HCT116 (cell line): Measurements from ENCODE around the gene ACMSD. TPM values are rescaled to one million over a fixed set of nuclear protein-coding genes. Genes with fewer than 3 reads are reported as not detected.

Experiments
- ATAC-seq: fragments of 200-7000 bp; cut with Tn5 transposase; 2 replicates; pipeline ENCODE4 v1.9.1; 2020; ENCODE audit warnings: mild to moderate bottlenecking, moderate library complexity
- BruUV-seq: library from RNA; stranded (reverse); fragments of 400-500 nt; replicated peaks from 2 replicates; lab custom pipeline; 2021; lab: Mats Ljungman, UMichigan
- CTCF ChIA-PET: fragments of 300-600 bp; sonication (Branson Sonifier 250); formaldehyde crosslinking; loops from one replicate; lab custom pipeline; 2021; ENCODE audit warnings: antibody characterized with exemption; lab: Charles Lee
- POLR2A ChIA-PET: fragments of 300-600, 350-600 bp; sonication (Branson Sonifier 250); formaldehyde crosslinking; loops from one replicate; lab custom pipeline; 2021; ENCODE audit warnings: antibody characterized with exemption; lab: Charles Lee
- RAD21 ChIA-PET, 2 experiments: fragments of 300-600 bp; sonication (Branson Sonifier 250); formaldehyde crosslinking; loops; one replicate each; lab custom pipeline; 2023; ENCODE audit warnings: low total read pairs in 2 of 2; ENCODE audit not compliant: uncharacterized antibody in 2 of 2, unreplicated experiment in 2 of 2, low non-redundant PET in 1 of 2; lab: Charles Lee
- DNase-seq: peaks from one replicate; pipeline ENCODE4 v3.0.0-alpha.2; 2010; ENCODE audit warnings: low read depth, low spot score
- H2AFZ ChIP-seq: fragments of 200-600 bp; shearing (Covaris generic), sonication (generic); 2 replicates; pipeline ENCODE4 v1.6.1; 2017; ENCODE audit warnings: low read depth, mixed run types, mixed read lengths, antibody characterized with exemption, low read length; ENCODE audit not compliant: poor library complexity, severe bottlenecking
- H3K27ac ChIP-seq: 2 replicates; pipeline ENCODE4 v1.5.1; 2012; ENCODE audit warnings: low read depth, low read length
- H3K27me3 ChIP-seq: fragments of 200-600 bp; sonication (generic); 2 replicates; pipeline ENCODE4 v1.6.1; 2016; ENCODE audit warnings: mixed run types, low read length, mixed read lengths; ENCODE audit not compliant: insufficient read depth
- H3K36me3 ChIP-seq, 2 experiments: fragments of 200-500 bp in 1 of 2; fragments of 200-600 bp in 1 of 2; sonication (Bioruptor generic) in 1 of 2; sonication (generic) in 1 of 2; 2 replicates each; pipeline versions ENCODE4 v1.5.1 to v1.6.1; 2014 to 2016; ENCODE audit warnings: low read length in 2 of 2, inconsistent platforms in 1 of 2, mixed read lengths in 1 of 2, mixed run types in 1 of 2; ENCODE audit not compliant: insufficient read depth in 2 of 2, control insufficient read depth in 1 of 2
- H3K4me1 ChIP-seq, 2 experiments: fragments of 200-600 bp in 1 of 2; sonication (generic) in 1 of 2; 2 replicates each; pipeline versions ENCODE4 v1.5.1 to v1.6.1; 2012 to 2017; ENCODE audit warnings: low read length in 2 of 2, inconsistent platforms in 1 of 2, mild to moderate bottlenecking in 1 of 2, mixed read lengths in 1 of 2, mixed run types in 1 of 2, moderate library complexity in 1 of 2; ENCODE audit not compliant: insufficient read depth in 2 of 2, control insufficient read depth in 1 of 2
- H3K4me2 ChIP-seq: fragments of 200-600 bp; sonication (generic); 2 replicates; pipeline ENCODE4 v1.6.1; 2017; ENCODE audit warnings: mixed run types, low read length, mixed read lengths
- H3K4me3 ChIP-seq, 2 experiments: fragments of 200-600 bp in 1 of 2; sonication (generic) in 1 of 2; replicated peaks in 1 of 2; 2 replicates each; pipeline ENCODE4 v1.5.1; 2011 to 2016; ENCODE audit warnings: low read length in 2 of 2, control low read depth in 1 of 2, low read depth in 1 of 2, mild to moderate bottlenecking in 1 of 2, mixed read lengths in 1 of 2, mixed run types in 1 of 2
- H3K79me2 ChIP-seq: fragments of 200-600 bp; sonication (generic); 2 replicates; pipeline ENCODE4 v1.6.1; 2017; ENCODE audit warnings: mild to moderate bottlenecking, mixed run types, low read length, moderate library complexity, mixed read lengths; ENCODE audit not compliant: insufficient read depth
- H3K9ac ChIP-seq: fragments of 200-600 bp; sonication (generic); 2 replicates; pipeline ENCODE4 v1.6.1; 2016; ENCODE audit warnings: low read length, mixed read lengths
- H3K9me2 ChIP-seq: fragments of 200-600 bp; sonication (generic), shearing (Covaris generic); 2 replicates; pipeline ENCODE4 v1.6.1; 2017; ENCODE audit warnings: mixed run types, mild to moderate bottlenecking, moderate library complexity; ENCODE audit not compliant: insufficient read depth
- H3K9me3 ChIP-seq, 2 experiments: fragments of 200-500 bp in 1 of 2; fragments of 200-600 bp in 1 of 2; sonication (Bioruptor generic) in 1 of 2; sonication (generic) in 1 of 2; 2 replicates each; pipeline ENCODE4 v1.6.1; 2014 to 2017; ENCODE audit warnings: low read length in 2 of 2, mixed read lengths in 2 of 2, inconsistent platforms in 1 of 2, low read depth in 1 of 2, mild to moderate bottlenecking in 1 of 2, mixed run types in 1 of 2, moderate library complexity in 1 of 2; ENCODE audit not compliant: control insufficient read depth in 1 of 2, insufficient read depth in 1 of 2
- H4K20me1 ChIP-seq: fragments of 200-600 bp; sonication (generic), shearing (Covaris generic); 2 replicates; pipeline ENCODE4 v1.6.1; 2017; ENCODE audit warnings: mixed run types, mild to moderate bottlenecking, moderate library complexity; ENCODE audit not compliant: insufficient read depth
- EGR1 ChIP-seq: IDR thresholded peaks from 2 replicates; pipeline ENCODE4 v1.6.1; 2012; ENCODE audit warnings: low read depth
- JUND ChIP-seq: IDR thresholded peaks from 2 replicates; pipeline ENCODE4 v1.6.1; 2012
- POLR2A ChIP-seq: IDR thresholded peaks from 2 replicates; pipeline ENCODE4 v1.7.0; 2011; ENCODE audit warnings: borderline replicate concordance; ENCODE audit not compliant: insufficient read depth, insufficient read length; ENCODE audit errors: extremely low read depth
- POLR2AphosphoS5 ChIP-seq: IDR thresholded peaks from 2 replicates; pipeline ENCODE4 v1.6.1; 2011; ENCODE audit warnings: mild to moderate bottlenecking, low read depth, low read length, moderate library complexity
- SP1 ChIP-seq: IDR thresholded peaks from 2 replicates; pipeline ENCODE4 v1.6.1; 2012; ENCODE audit warnings: low read depth
- YY1 ChIP-seq: IDR thresholded peaks from 2 replicates; pipeline ENCODE4 v1.6.1; 2011; ENCODE audit warnings: low read length, low read depth, moderate library complexity, mild to moderate bottlenecking; ENCODE audit not compliant: insufficient replicate concordance; ENCODE audit errors: extremely low read depth
- ZNF274 ChIP-seq: fragments of 200-500 bp; sonication (Bioruptor generic); IDR thresholded peaks from 2 replicates; pipeline ENCODE4 v1.6.1; 2014; ENCODE audit warnings: mild to moderate bottlenecking, low read depth, low read length, inconsistent platforms
- intact Hi-C: fragments of 100-400 bp; cut with micrococcal nuclease; formaldehyde crosslinking; loops from 2 replicates; pipeline ENCODE4 v1.10.0; 2022
- total RNA-seq: library from RNA; stranded (reverse); gene quantifications from one replicate; pipeline ENCODE4 v1.2.1, GENCODE V29; 2021; ENCODE audit not compliant: unreplicated experiment
- TF ChIP-seq, protein P1 (sequence below): IDR thresholded peaks from 2 replicates; pipeline ENCODE4 v1.6.1; 2011; ENCODE audit warnings: mild to moderate bottlenecking, low read length, moderate library complexity; ENCODE audit not compliant: insufficient replicate concordance; ENCODE audit errors: extremely low read depth
- TF ChIP-seq, protein P2 (sequence below), 3 experiments: fragments of 200-600 bp in 1 of 3; sonication (generic) in 1 of 3; IDR thresholded peaks in 2 of 3; conservative IDR thresholded peaks in 1 of 3; 2 replicates each; pipeline ENCODE4 v1.5.1; 2012 to 2017; ENCODE audit warnings: low read depth in 2 of 3, low read length in 2 of 3, antibody characterized with exemption in 1 of 3, borderline replicate concordance in 1 of 3, control low read depth in 1 of 3, mild to moderate bottlenecking in 1 of 3, mixed read lengths in 1 of 3, mixed run types in 1 of 3, moderate library complexity in 1 of 3; ENCODE audit not compliant: insufficient read depth in 1 of 3
- TF ChIP-seq, protein P3 (sequence below): IDR thresholded peaks from 2 replicates; pipeline ENCODE4 v1.6.1; 2012; ENCODE audit warnings: low read depth

The ACMSD gene
- total RNA-seq, 1 experiment from 2014 or later: not detected

DNA sequence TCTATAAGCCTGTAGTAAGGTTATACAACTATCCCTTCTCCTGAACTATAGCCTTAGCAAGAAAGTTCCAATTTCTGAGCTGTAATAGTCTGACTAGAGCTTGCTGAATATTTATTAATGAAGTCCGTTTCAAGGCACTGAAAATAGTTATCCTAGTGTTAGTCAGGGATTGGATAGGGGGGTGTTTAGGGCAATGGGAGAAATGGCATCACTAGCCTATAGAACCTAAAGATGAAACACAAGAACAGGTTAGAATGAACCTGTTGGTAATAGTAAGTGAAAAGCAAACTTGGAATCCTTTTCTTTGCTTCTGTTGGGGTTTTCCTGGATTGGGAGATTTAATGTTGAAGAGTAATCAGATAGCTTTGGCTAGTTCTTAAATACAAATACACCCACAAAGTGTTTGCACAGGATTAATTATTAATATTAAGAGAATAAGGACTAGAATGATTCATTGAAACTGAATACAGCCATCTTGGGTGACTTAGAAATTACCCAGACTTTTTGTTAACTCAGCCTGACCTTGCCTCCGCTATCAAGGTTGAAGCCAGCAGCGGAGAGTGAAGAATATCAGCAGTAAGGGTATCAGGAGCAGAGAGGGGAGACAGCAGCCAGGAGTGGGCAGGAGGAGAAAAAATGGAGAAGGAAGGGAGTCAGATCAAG is 94.6 kb downstream of the ACMSD start:
- ATAC-seq (no peak), DNase-seq (no peak)
- RAD21 ChIA-PET: no interaction called here
- Histone ChIP-seq H3K9me3 (no peaks in the 10 kb centered on the region), H3K4me2 (no peak overlapping the region), H3K79me2 (peaks cover 100% of the 10 kb centered on the region), H3K4me3 (no peak overlapping the region), H3K36me3 (0 out of 4 replicates have a peak, but pooled peaks cover 2 to 11% of the 10 kb centered on the region in 2 experiments), H3K9ac (no peak overlapping the region), H3K9me2 (no peaks in the 10 kb centered on the region), H2AFZ (no peak overlapping the region), H3K27ac (no peak overlapping the region), H4K20me1 (peaks cover 38% of the 10 kb centered on the region), H3K4me1 (no peaks in the 10 kb centered on the region), H3K27me3 (no peaks in the 10 kb centered on the region)
- CTCF ChIA-PET: no interaction called here
- intact Hi-C loops: no loop called here
- no peak for TF ChIP-seq POLR2A
- POLR2A ChIA-PET: no interaction called here
- no TSS peak for BruUV-seq

DNA sequence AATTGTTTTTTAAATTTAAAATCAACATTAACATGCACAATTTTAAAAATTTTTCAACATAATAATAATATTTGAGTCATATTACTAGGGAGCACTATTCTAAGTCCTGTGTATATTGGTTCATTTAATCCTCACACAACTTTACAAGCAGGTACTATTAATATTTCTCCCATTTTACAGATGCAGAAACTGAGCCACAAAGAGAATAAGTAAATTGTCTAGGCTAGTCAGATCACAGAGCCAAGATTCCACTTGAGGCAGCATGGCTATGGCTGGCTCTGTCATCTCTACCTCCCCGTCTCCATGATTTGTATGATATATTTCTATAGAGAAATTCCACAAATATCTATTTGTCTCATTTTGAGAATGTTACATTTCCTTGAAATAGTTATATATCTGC is 95.3 kb downstream of the ACMSD start:
- RAD21 ChIA-PET: no interaction called here
- Histone ChIP-seq H3K9ac (no peak overlapping the region), H3K9me3 (no peaks in the 10 kb centered on the region), H4K20me1 (peaks cover 43% of the 10 kb centered on the region), H3K4me1 (no peaks in the 10 kb centered on the region), H3K36me3 (peaks cover 2 to 19% of the 10 kb centered on the region in 2 experiments; a peak in 1 of 4 replicates), H3K4me2 (no peak overlapping the region), H3K9me2 (no peaks in the 10 kb centered on the region), H3K79me2 (peaks cover 100% of the 10 kb centered on the region), H3K4me3 (no peak overlapping the region), H2AFZ (no peak overlapping the region), H3K27ac (no peak overlapping the region), H3K27me3 (no peaks in the 10 kb centered on the region)
- BruUV-seq: no TSS peak
- intact Hi-C loops: no loop called here
- ATAC-seq (no peak), DNase-seq (no peak)
- POLR2A ChIA-PET: no interaction called here
- CTCF ChIA-PET: no interaction called here
- TF ChIP-seq, protein P1, sequence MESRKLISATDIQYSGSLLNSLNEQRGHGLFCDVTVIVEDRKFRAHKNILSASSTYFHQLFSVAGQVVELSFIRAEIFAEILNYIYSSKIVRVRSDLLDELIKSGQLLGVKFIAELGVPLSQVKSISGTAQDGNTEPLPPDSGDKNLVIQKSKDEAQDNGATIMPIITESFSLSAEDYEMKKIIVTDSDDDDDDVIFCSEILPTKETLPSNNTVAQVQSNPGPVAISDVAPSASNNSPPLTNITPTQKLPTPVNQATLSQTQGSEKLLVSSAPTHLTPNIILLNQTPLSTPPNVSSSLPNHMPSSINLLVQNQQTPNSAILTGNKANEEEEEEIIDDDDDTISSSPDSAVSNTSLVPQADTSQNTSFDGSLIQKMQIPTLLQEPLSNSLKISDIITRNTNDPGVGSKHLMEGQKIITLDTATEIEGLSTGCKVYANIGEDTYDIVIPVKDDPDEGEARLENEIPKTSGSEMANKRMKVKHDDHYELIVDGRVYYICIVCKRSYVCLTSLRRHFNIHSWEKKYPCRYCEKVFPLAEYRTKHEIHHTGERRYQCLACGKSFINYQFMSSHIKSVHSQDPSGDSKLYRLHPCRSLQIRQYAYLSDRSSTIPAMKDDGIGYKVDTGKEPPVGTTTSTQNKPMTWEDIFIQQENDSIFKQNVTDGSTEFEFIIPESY: no peak
- TF ChIP-seq POLR2AphosphoS5: no peak
- TF ChIP-seq POLR2A: no peak
- no peak for TF ChIP-seq JUND
- no peak for TF ChIP-seq EGR1
- TF ChIP-seq, protein P2, sequence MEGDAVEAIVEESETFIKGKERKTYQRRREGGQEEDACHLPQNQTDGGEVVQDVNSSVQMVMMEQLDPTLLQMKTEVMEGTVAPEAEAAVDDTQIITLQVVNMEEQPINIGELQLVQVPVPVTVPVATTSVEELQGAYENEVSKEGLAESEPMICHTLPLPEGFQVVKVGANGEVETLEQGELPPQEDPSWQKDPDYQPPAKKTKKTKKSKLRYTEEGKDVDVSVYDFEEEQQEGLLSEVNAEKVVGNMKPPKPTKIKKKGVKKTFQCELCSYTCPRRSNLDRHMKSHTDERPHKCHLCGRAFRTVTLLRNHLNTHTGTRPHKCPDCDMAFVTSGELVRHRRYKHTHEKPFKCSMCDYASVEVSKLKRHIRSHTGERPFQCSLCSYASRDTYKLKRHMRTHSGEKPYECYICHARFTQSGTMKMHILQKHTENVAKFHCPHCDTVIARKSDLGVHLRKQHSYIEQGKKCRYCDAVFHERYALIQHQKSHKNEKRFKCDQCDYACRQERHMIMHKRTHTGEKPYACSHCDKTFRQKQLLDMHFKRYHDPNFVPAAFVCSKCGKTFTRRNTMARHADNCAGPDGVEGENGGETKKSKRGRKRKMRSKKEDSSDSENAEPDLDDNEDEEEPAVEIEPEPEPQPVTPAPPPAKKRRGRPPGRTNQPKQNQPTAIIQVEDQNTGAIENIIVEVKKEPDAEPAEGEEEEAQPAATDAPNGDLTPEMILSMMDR (IDR thresholded peaks at IDR 0.05 in 2 of 3, conservative IDR thresholded peaks at IDR 0.05 in 1 of 3; ENCODE audit: borderline replicate concordance in 1 of 3, insufficient read depth in 1 of 3, low read depth in 2 of 3, low read length in 2 of 3): no peak
- TF ChIP-seq, protein P3, sequence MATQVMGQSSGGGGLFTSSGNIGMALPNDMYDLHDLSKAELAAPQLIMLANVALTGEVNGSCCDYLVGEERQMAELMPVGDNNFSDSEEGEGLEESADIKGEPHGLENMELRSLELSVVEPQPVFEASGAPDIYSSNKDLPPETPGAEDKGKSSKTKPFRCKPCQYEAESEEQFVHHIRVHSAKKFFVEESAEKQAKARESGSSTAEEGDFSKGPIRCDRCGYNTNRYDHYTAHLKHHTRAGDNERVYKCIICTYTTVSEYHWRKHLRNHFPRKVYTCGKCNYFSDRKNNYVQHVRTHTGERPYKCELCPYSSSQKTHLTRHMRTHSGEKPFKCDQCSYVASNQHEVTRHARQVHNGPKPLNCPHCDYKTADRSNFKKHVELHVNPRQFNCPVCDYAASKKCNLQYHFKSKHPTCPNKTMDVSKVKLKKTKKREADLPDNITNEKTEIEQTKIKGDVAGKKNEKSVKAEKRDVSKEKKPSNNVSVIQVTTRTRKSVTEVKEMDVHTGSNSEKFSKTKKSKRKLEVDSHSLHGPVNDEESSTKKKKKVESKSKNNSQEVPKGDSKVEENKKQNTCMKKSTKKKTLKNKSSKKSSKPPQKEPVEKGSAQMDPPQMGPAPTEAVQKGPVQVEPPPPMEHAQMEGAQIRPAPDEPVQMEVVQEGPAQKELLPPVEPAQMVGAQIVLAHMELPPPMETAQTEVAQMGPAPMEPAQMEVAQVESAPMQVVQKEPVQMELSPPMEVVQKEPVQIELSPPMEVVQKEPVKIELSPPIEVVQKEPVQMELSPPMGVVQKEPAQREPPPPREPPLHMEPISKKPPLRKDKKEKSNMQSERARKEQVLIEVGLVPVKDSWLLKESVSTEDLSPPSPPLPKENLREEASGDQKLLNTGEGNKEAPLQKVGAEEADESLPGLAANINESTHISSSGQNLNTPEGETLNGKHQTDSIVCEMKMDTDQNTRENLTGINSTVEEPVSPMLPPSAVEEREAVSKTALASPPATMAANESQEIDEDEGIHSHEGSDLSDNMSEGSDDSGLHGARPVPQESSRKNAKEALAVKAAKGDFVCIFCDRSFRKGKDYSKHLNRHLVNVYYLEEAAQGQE: no peak
- no peak for TF ChIP-seq SP1
- no peak for TF ChIP-seq YY1
- TF ChIP-seq ZNF274: no peak
